ENCODE results near the gene AGPAT3.

AGPAT3 gene

DNA sequence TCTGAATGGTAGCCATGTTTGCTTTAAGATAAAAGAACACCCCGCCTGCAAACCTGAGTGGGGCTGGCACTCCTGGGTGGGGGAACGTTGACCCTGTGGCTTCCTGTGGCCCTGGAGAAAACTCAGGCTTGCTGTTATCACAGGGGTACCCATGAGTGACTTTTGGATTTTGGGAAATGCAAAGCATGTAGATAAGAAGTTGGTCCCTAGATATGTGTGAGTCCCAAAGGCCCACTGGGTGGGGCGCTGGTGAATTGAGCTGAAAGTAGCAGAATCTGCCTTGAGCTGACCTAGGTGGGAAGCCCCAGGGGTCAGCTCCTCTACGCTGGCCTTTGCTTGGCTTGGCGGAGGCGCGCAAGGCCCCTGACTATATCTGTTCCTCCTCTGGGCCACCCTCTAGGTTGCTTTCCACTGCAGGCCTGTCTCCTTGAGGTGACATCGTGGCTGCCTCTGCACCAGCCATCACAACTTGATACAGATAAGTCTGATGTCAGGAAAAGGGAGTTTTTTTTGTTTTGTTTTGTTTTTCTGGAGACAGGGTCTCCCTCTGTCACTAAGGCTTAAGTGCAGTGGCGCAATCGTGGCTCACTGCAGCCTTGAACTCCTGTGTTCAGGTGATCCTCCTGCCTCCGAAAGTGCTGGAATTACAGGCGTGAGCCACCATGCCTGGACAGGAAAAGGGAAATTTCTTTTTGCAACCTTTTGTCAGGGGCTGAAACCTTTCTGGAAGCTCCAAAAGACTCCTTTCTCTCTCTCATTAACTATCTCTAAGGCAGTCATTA lies 72.2 kb downstream of the AGPAT3 start:
- DNase-seq (ENCODE audit: low spot score) = no peak

DNA sequence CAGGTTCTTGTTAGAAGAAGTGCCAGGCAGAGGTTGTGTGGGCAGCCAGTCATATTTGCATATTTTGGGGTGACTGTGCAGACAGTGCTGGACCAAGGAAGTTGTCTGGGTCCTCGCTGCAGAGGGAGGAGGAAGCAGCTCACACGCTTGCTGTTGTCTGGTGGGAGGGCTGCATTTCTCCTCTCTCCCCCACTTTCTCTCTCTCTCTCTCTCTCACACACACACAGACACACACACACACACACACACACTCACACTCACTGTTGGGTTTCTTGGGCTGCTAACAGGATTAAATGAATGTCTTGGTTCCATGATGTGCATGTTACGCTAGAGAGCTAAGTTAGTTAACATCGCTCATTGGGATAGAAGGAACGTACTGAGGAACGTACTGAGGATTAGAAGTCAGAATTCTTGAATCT lies 72.9 kb downstream of the AGPAT3 start:
- no peak for DNase-seq (ENCODE audit: low spot score)

DNA sequence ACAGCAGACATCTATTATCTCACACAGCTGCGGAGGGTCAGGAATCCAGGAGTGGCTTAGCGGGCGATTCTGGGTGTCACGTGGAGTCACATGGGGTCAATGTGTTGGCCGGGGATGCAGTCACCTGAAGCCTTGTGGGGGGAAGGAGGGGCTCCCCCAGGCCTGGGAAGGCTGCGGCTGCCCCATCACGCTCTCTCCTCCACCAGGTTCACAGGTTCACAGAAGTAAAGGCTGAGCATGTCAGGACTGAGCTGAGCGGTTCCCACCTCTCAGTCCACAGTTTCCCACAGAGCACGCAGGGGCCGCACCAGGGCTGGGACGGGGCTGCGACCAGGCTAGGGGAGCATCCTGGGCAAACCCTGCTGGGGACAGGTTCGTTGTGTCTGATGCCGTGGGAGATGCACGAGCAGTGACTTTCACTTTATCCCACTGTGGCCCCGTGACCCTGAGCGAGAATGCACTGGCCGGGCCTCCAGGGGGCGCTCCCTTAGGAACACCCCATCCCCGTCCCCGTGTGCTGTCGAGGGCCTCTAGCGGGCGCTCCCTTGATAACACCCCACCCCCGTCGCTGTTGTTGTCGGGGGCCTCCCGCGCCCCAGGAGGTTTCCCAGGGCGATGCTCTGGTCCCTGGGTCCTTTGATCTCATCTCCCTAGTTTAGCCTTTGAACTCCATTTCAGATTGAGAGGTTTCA lies 73.9 kb downstream of the AGPAT3 start:
- DNase-seq (ENCODE audit: low spot score) = peak; percentile 85

DNA sequence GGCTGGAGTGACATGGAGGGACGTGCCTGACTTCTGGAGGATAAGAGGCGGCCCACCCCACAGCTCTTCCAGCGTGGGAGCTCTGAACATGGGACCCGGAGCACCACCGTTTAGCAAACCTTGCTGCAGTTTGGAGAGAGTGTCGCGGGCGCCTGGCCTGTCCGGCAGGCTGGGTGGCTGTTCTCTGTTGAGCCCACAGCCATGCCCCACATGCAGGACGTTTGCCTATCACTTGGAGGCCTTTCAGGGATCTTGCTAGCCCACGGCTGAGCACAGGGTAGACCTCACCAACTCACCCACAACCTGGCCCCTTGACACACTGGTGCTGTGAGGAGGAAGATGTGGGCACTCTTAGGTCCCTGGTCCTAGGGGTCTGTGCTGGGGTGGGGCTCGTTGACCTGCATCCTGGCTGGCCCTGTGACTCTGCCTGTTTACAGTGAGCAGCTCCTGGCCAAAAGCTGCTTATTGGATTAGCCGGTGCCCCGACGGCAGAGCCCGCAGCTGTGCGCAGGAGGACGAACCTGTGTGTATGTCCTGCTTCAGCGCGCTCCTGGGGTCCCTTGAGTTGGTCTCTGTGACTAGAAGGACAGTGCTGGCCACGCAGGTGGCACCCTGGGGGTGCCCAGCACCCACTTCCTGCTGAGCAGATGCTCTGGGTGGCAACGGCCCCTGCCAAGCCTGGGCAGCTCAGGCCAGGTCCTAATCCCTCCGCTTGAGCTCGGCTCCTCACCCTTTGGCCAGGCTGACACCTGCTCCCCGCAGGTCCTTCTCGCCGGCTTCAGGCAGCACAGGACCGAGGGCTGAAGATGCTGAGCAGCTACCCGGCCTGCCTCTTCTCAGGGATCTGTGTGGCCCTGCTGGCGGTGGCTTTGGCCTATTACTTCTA lies 74.7 kb downstream of the AGPAT3 start:
- no peak for DNase-seq (ENCODE audit: low spot score)

DNA sequence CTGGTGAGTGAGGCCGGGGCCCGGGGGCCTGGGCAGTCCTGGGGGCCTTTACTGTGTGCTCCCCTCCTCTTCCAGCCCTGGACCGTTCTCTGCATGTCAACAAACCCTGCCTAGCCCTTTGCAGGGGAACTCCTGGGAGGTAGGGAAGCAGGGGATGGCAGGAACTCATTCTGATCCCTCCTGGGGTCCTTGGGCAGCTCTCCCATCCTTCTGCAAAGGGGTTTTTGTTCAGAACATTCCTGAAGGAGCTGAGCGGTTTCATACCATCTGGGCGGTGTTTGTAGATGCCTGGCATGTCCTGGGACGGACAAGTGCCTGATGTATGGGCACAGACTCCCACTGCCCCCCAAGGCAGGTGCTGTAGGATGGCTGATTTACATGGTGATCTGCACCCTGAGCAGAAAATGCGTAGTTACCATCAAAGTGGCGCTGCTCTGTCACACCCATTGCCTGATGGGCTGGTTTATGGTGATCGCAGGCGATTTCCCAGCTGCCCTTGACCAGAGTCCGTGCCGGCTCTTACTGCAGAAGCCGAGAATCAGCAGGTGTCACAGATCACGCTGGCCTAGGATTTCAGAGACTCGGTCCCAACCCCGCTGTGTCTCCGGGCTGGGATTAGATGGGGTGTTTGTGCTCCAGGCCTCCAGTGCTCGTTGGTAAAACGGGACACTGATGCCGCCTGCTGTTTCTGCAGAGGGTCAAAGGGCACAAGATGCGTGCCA lies 75.5 kb downstream of the AGPAT3 start:
- no peak for DNase-seq (ENCODE audit: low spot score)

DNA sequence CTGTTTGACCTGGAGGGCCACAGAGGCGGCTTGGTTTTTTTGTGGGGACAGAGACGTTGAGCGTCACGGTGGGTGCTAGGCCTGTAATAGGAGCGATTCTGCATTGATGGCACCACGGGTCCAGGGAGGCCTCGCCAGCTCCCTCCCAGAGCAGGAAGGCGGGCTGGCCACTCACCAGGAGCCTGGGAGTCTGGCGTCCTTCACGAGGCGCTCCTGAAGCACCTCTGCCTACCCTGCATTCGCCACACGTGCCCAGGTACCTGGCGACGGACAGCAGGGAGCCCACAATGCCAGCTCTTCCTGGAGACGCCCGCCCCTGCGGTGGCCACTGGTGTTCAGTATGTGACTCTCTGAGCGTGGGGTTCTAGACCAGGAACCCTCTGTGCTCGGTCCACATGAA lies 77.2 kb downstream of the AGPAT3 start:
- no peak for DNase-seq (ENCODE audit: low spot score)

DNA sequence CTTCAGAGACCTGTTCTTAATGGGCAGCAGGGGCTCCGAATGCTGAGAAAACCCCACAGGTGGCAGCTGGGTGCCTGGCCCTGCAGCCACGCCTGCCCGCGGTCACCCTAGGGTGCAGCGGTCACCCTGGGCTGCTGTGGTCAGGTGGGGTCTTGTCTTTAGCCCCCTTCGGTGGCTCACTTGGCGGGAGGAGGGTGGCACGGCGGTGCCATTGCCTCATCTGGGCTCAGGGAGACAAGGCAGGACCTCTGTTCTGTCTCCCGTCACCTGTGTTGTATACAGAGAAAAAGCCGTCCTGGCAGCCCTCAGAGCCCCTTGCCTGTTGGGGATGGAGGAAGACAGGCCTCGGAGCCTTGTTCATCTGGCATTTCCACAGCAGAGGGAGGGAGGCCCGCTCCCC lies 77.6 kb downstream of the AGPAT3 start:
- DNase-seq (ENCODE audit: low spot score) = no peak

DNA sequence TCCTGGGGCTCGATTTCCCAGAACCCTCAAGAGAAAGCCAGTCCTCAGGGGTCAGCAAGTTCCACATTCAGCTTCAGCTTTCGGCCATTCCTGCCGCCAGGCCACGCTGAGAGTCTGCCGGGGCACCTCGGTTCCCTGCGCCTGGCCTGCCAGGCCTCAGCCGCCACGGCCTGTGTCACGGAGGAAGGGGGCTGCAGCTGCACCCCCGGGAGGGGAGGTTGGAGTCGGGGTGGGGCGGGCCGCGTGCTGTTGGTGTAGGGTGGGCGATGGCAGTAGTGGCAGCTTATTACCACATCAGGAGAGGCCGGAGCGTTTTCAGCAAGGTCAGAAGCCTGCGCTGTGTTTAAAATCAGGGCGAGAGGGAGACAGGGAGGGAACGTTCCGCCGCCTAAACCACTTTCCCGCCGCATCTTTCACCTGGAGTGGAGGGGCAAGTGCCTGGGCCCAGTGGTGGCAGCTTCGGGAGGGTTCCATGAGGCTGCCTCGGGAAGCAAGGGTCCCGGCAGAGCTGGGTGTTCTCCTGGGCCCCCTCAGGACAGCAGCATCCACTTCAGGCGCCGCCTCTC lies 78.6 kb downstream of the AGPAT3 start:
- DNase-seq (ENCODE audit: low spot score) = no peak

DNA sequence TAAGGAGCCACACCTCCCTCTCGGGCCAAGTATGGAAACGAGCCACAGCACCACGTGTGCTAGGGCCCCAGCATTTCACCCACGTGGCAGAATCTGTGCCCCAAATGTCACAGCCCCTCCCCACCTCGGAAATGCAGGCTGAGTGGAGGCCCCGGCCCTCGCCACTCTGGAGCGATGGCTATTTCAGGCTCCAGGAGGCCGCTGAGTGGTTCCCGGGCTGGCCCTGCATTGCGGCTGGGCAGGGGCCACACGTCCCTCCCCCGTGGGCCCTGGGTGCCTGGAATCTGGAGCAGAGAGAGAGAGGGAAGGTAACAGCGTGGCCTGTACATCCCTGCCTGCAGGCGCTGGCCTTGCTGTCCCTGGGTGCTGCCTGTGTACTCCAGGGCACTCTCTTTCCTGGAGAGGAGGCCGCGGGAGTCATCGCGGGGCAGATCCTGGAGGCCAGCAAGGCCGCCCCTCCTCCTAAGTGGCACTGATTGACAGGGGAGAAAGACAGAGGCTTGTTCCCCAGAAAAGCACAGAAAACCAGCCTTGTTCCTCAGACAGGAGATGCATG lies 79.1 kb downstream of the AGPAT3 start:
- DNase-seq (ENCODE audit: low spot score) = no peak

DNA sequence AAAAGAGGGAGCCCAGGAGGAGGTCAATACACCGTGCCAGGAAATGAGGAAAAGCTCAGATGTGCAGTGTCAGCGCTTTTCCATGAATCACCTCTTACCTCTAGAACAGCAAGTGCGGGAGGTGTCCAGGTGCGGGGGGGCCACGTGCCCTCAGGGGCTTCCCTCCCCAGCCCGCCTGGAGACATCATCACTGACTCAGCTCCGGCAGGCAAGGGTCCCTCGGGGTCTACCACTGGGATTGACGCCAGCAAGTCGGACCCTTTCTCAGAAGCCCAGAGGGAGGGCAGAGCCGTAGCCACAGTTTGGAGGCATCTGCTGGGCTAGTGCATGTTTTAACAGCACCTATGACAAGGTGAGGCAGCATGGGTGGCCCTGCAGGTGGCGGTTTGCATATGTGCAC lies 79.7 kb downstream of the AGPAT3 start:
- DNase-seq (ENCODE audit: low spot score) = no peak

DNA sequence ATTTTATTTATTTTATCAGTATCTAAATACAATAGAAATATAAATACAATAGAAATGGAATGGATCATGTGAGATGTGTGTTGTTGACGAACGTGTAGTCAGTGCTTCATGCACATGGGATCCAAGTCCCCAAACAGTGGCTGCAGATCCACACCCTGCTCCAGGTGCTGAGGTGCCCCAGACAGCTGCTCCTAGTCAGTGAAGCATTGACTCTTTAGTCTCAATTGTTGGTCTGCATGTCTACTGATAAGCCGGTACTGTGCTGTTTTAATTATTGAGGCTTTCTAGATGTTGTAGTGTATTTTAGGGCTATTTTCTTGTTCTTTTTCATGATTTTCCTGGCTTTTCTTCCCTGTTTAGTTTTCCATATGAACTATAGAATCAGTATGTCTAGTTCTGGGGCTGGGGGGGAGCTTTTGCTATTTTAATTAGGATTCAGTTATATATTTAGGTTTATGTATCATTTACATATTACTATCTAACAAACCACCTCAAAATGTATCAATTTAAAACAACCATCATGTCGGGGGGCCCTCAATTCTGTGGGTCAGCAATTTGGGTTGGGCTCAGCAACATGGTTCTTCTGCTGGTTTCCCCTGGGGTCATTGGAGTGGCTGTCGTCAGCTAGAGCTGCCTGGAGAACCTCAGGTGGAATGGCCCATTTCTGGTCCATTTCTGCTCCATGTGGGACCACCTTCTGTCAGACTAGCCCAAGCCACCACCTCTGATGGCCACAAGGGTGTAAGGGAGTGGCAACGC lies 83.9 kb downstream of the AGPAT3 start:
- DNase-seq (ENCODE audit: low spot score) = no peak

DNA sequence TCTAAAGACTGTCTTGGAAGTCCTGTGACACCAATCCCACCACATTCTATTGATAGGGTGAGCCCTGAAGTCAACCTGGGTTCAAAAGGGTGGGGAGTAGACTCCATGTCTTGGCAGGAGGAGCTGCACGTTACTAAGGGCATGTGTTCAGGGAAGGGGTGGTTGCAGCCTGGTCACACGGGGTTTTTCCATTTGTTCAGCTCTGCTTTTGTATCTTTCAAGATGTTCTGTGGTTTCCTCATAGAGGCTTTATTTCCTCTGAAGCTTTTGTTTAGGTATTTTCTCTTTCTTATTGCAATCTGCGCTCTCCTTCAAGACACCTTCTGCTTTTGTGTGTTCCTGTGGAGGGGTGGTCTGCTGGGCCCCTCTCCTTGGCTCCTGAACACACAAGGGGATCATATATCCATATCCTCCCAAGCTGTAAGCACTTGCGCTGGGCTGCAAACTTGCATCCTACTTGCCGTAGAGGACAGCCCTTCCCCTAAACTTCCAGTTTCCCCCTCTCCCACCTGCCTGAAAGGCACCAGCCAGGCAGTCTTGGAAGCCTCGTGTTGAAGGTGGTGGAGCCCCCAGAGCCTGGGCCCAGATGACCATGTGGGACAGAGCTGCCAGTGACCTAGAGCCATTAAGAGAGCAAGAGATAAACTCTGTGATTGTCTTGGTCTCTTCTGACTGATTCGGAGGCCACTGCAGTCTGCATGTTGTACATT lies 84.6 kb downstream of the AGPAT3 start:
- DNase-seq (ENCODE audit: low spot score) = no peak

DNA sequence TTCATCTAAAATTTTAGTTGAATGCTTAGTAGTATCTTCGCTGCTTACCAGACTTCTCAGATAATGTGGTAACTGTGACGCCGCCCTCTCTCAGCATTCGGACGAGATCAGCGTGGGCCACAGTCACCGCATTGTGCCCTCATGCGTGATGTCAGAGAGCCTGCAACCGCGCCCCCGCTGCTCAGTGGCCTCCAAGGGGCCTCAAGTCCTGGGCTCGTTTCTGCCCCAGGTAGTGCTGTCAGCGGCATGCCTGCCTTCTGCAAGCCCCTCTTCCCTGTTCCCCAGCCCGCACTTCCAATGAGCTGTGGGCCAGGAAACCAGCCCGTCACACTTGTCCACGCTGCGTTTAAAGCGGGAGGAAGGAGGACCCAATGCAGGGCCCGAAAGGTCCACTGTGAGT lies 85.5 kb downstream of the AGPAT3 start:
- DNase-seq (ENCODE audit: low spot score) = no peak

DNA sequence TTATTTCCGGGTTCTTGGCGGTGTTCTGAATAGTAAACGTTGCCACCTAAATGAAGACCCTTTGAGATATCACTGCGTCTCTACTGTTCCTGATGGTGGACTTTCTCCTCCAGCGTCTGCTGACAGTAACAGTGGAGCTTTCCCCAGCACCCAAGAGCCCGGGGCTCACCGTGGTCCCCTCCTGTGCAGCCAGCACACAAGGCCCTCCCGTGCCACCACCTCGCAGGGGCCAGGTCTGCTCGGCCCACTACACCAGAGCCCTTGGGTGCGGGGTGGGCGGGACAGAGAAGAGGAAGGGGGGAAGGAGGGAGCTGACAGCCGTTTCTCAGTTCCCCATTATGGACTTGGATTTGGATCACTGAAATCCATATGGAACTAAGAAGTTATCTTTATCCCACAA lies 85.9 kb downstream of the AGPAT3 start:
- DNase-seq (ENCODE audit: low spot score) = no peak

DNA sequence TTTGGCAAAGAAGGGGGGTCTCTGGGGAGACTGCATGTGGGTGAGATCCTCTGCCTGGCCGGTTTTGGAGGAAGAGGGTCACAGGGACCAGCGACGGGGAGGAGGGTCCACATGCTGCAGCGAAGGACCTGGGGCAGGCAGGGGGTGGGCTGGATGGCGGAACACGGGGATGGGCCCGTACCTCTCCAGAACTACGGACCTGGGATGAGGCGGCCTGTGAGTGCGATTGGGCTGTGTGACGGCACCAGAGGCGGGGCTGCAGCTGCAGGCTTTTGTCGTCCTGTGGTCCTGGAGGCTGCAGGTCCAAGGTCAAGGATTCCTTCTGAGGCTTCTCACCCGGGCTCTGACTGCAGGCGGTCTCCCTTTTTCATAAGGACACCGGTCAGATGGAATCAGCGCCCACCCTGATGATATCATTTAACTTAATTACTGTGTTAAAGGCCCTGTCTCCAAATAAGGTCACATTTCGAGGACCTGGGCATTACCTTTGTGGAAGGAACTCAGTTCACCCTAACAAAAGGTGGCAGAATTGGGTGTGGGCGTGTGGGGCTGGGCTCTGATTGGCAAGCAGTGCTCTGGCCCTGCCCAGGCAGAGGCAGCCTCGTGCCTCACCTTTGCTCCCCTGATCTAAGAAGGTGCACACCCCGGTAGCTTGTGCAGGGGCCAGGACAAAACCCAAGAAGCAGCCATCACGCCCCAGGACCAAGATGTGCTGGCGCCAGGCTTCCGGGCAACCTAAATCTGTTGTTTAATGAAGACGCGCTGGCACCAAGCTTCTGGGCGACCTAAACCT lies 87.1 kb downstream of the AGPAT3 start:
- DNase-seq (ENCODE audit: low spot score) = no peak

DNA sequence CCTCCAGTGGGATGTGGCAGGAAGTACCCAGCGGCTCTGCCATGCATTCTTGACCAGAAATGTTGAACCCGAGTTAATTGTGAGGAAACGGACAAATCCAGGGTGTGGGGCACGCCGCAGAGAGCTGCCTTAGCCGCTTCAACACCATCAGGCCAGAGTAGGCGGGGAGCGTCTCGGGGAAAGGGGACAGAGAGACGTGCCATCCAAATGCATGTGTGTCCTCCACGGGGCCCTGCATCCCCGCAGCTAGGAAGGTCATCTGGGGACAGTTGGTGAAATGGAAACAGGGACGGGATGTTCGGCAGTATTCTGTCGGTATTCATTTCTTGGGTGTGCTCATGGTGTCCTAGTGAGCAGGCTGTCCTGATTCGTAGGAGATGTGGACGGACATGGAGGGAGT lies 88.0 kb downstream of the AGPAT3 start:
- DNase-seq (ENCODE audit: low spot score) = no peak

DNA sequence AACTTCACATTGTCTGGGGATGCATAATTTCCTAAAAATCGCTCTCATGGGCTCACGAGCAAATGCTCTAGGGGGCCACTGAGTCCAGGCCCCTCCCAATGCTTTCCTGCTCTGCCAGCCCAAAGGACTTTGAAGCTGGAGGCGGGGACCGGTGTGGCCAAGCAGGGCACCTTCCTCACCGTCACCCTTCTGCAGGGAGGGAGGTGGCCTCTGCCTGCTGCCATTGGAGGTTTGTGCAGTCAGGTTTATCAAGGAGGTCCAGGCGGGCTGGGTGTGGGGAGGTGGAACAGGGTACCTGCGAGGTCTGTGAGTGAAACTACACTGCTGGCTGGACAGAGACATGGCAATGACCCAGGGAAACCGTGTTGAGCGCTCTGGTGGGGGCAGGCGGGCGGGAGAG lies 89.0 kb downstream of the AGPAT3 start:
- no peak for DNase-seq (ENCODE audit: low spot score)

DNA sequence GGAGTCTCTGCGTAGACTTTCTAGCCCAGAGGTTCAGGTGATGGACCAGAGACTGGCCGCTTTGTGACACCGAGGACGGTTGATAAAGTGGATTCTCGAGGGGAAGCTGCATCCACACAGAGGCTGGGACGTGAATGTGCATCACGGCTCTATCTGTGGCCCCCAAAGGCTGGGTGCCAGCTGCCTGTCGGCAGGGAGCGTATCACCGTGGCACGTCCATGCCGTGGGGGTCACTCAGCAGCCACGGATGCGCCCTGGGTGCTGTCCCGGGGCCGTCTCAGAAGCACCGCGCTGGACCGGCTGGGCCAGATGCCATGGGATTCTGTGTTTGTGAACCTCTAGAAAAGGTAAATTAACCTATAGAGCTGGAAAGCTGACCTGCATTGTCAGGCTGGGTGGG lies 89.9 kb downstream of the AGPAT3 start:
- DNase-seq (ENCODE audit: low spot score) = no peak

DNA sequence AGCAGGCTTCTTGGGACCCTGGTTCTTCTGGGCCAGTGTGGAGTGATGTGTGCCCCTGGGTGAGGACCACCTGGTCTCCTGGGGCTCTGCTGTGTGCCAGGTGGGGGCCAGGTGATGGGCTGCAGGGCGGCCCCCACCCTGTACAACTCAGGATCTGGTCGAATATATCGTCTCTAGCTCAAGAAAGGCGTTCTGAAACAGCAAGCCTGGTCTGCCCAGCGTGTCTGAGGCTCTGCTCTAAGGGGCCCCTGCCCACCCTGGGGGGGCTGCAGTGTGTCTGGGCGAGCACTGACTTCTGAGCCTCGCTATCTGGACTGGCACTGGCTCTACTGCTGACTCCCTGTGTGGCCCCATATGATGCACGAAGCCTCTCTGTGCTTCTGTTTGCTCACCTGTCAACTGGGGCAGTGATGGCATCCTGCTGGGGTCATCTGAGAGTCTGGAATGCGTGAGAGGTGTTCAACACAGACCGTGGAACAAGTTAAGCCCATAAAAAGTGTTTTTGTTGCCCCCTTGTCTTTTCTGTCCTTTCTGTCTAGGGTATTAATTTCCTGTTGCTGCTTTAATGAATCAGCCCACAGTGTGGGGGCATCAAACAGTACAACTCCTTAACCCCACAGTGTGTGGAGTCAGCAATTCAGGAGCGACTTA lies 91.1 kb downstream of the AGPAT3 start:
- DNase-seq (ENCODE audit: low spot score) = no peak

Data from kidney capillary endothelial cell (primary cell).